Ovary (tissue), 9 donors: Measurements from ENCODE around the gene TNS3. TPM values are rescaled to one million over a fixed set of nuclear protein-coding genes. Genes with fewer than 3 reads are reported as not detected.

ENCODE experiments used
- DNase-seq, 5 donors: peaks; one replicate each; pipeline ENCODE4 v3.0.0-alpha.2; 2019 to 2020
- H3K27ac ChIP-seq, 2 donors: fragments of 200-600 bp; one replicate each; pipeline versions ENCODE4 v1.5.1 to v1.8.0; 2019 to 2022
- H3K27me3 ChIP-seq: fragments of 200-600 bp; one replicate; pipeline ENCODE4 v1.8.0; 2022
- H3K36me3 ChIP-seq: fragments of 200-600 bp; sonication (generic); one replicate; pipeline ENCODE4 v1.5.1; 2019
- H3K4me1 ChIP-seq: one replicate; pipeline ENCODE4 v1.8.1; 2013; ENCODE audit warnings: mild to moderate bottlenecking, moderate library complexity; ENCODE audit not compliant: insufficient read depth
- H3K4me3 ChIP-seq: fragments of 200-600 bp; sonication (generic); one replicate; pipeline ENCODE4 v1.5.1; 2017
- H3K9me3 ChIP-seq, 2 donors: fragments of 200-600 bp in 1 of 2; sonication (generic) in 1 of 2; one replicate each; pipeline versions ENCODE4 v1.5.1 to v1.8.1; 2013 to 2019; ENCODE audit warnings: mild to moderate bottlenecking in 1 of 2, moderate library complexity in 1 of 2
- CTCF ChIP-seq, 3 donors: fragments of 450-650 bp in 2 of 3; fragments of 200-600 bp in 1 of 3; IDR thresholded peaks; one replicate each; pipeline versions ENCODE4 v1.5.1 to v1.8.0; 2016 to 2022; ENCODE audit warnings: antibody characterized with exemption in 3 of 3, mild to moderate bottlenecking in 1 of 3
- EP300 ChIP-seq: sonication (generic); formaldehyde crosslinking; IDR thresholded peaks from one replicate; pipeline ENCODE4 v1.6.1; 2017; ENCODE audit warnings: antibody characterized with exemption
- POLR2A ChIP-seq: fragments of 450-650 bp; IDR thresholded peaks from one replicate; pipeline ENCODE4 v1.6.1; 2017; ENCODE audit warnings: antibody characterized with exemption, mild to moderate bottlenecking, moderate library complexity
- WGBS, 3 donors: extraction: QIAGEN DNeasy Blood & Tissue Kit in 1 of 3; methylation state at CpG; one replicate each; pipeline versions ENCODE4 v1.1.5 to v1.1.7; 2013 to 2017; 5-methylcytosine and 5-hydroxymethylcytosine counted together
- intact Hi-C, 4 donors: fragments of 100-400 bp; cut with DNase I; formaldehyde crosslinking; loops; one replicate each; pipeline versions ENCODE4 v1.11.0 to v1.15.1; 2022 to 2023
- polyA plus RNA-seq, 2 donors: library from polyadenylated mRNA; stranded (reverse); fragments of 200-250 nt in 1 of 2; fragments of 350-450 nt in 1 of 2; fragmentation: Illumina TruSeq in 1 of 2; extraction: RNeasy Lipid Tissue Mini Kit (QIAGEN cat#74804) in 1 of 2; gene quantifications; one replicate each; pipeline ENCODE4 v1.2.3, GENCODE V29; 2013 to 2014
- total RNA-seq, 7 donors: library from RNA; depleted of rRNA in 2 of 7; stranded (reverse); fragments of >200 nt in 2 of 7; fragmentation: NEBNext Ultra II Directional in 3 of 7; extraction: Animal tissue kit (Norgen Biotek cat#: 25700) in 3 of 7; gene quantifications; one replicate each; pipeline versions ENCODE4 v1.1.0 to v1.2.4, GENCODE V29; 2016 to 2023
- donor health status: DM: no; HTN: no; CAD: no; lungs with moderate emphysema.
- donor health status: DM: no; HTN: no; CAD: no.
- donor health status: Bipolar disorder and iron deficiency.
- donor health status: DM: yes; HTN: yes; CAD: no.
- donor health status: DM: no; HTN: no; CAD: no.
- donor health status: DM: yes; HTN: yes; CAD: no.

TNS3 gene
- total and polyA plus RNA-seq, 9 donors, result 36.6 to 137 (median 91.3) TPM

- Histone ChIP-seq H3K27me3 (no peaks in the 10 kb centered on the region), H3K4me3 (no peak overlapping the region), H3K4me1 (peaks cover 6% of the 10 kb centered on the region), H3K27ac (no peak overlapping the region), H3K36me3 (no peaks in the 10 kb centered on the region), H3K9me3 (no peaks in the 10 kb centered on the region)
- WGBS, 3 donors, result 86 to 88% (median 86%) methylated on average over 6 of the region's 6 CpGs
- DNase-seq, result no peak
- TF ChIP-seq POLR2A (no peak), CTCF (IDR thresholded peaks at IDR 0.05) (no peak), EP300 (no peak)
- intact Hi-C loops, result loop anchor here in 1 of 4 donors (10.0 kb wide), 1 partner anchor 162 kb away; no protein-coding TSS in a partner anchor
Observed at GRCh38 chr7:47427051-47427643, 154.8 kb downstream of the TNS3 start.

GRCh38 chr7:47424523-47424922, 157.4 kb downstream of the TNS3 start:
- TF ChIP-seq CTCF (IDR thresholded peaks at IDR 0.05) (no peak), EP300 (no peak), POLR2A (no peak)
- Histone ChIP-seq H3K9me3 (no peaks in the 10 kb centered on the region), H3K27me3 (no peaks in the 10 kb centered on the region), H3K27ac (no peak overlapping the region), H3K4me3 (no peak overlapping the region), H3K4me1 (peaks cover 14% of the 10 kb centered on the region), H3K36me3 (no peaks in the 10 kb centered on the region)
- intact Hi-C loops, result loop anchor here in 1 of 4 donors (10.0 kb wide), 1 partner anchor 160 kb away; no protein-coding TSS in a partner anchor
- WGBS, 3 donors, result 86 to 95% (median 93%) methylated on average over 4 of the region's 4 CpGs
- peak in 1 of 5 donors; percentile 15 for DNase-seq

- Histone ChIP-seq H3K4me1 (peaks cover 17% of the 10 kb centered on the region), H3K9me3 (no peaks in the 10 kb centered on the region), H3K27ac (no peak overlapping the region), H3K4me3 (no peak overlapping the region), H3K36me3 (no peaks in the 10 kb centered on the region), H3K27me3 (no peaks in the 10 kb centered on the region)
- no peak for DNase-seq
- intact Hi-C loops, result loop anchor here in 1 of 4 donors (10.0 kb wide), 1 partner anchor 158 kb away; no protein-coding TSS in a partner anchor
- TF ChIP-seq EP300 (no peak), CTCF (IDR thresholded peaks at IDR 0.05) (no peak), POLR2A (no peak)
- 77 to 88% (median 87%) methylated on average over 3 of the region's 3 CpGs for WGBS, 3 donors
Observed at GRCh38 chr7:47423196-47423595, 158.7 kb downstream of the TNS3 start.

GRCh38 chr7:47422611-47423010, 159.3 kb downstream of the TNS3 start:
- Histone ChIP-seq H3K9me3 (no peaks in the 10 kb centered on the region), H3K4me1 (peaks cover 19% of the 10 kb centered on the region), H3K4me3 (no peak overlapping the region), H3K36me3 (no peaks in the 10 kb centered on the region), H3K27me3 (no peaks in the 10 kb centered on the region), H3K27ac (peak overlapping the region in 1 of 2 donors; percentile 62)
- peak in 1 of 5 donors; percentile 22 for DNase-seq
- TF ChIP-seq POLR2A, result no peak
- no peak for TF ChIP-seq CTCF (IDR thresholded peaks at IDR 0.05)
- no peak for TF ChIP-seq EP300
- 3 to 8% (median 3%) methylated on average over 3 of the region's 3 CpGs for WGBS, 3 donors
- intact Hi-C loops, result loop anchor here in 1 of 4 donors (10.0 kb wide), 1 partner anchor 158 kb away; no protein-coding TSS in a partner anchor
